GM04504 (cell line): Measurements from ENCODE around the gene SPOCK3.
"Not testable (repeated sequence)": the region's sequence is repeated elsewhere in the genome, so short reads cannot be mapped to it uniquely, and the experiment has no call there.

Experiments used
- DNase-seq: peaks from one replicate; pipeline ENCODE4 v3.0.0-alpha.2; 2012; ENCODE audit warnings: low read depth

The SPOCK3 gene

GRCh38 chr4:167234316-167234881, at the start of gene SPOCK3:
SPOCK3 (minus strand) TSS chr4:167234494.
- DNase-seq = no peak

- DNase-seq = no peak
These were observed 48.0 kb upstream of the SPOCK3 start for GRCh38 chr4:167282171-167282864.

- not testable (repeated sequence) for DNase-seq
These were observed 47.3 kb upstream of the SPOCK3 start for GRCh38 chr4:167281545-167281944.

GRCh38 chr4:167274351-167274750, 40.1 kb upstream of the SPOCK3 start:
- no peak for DNase-seq

GRCh38 chr4:167265231-167265630, 30.9 kb upstream of the SPOCK3 start:
- no peak for DNase-seq

GRCh38 chr4:167248271-167248670, 14.0 kb upstream of the SPOCK3 start:
- no peak for DNase-seq

GRCh38 chr4:167239627-167240026, 5.3 kb upstream of the SPOCK3 start:
- DNase-seq = no peak

- DNase-seq = no peak
These were observed 3.9 kb upstream of the SPOCK3 start for GRCh38 chr4:167238226-167238625.

- DNase-seq = no peak
These were observed 494 bp downstream of the SPOCK3 start for GRCh38 chr4:167233685-167234315.

- DNase-seq = no peak
These were observed 1.2 kb downstream of the SPOCK3 start for GRCh38 chr4:167232805-167233684.

- DNase-seq = no peak
These were observed 3.5 kb downstream of the SPOCK3 start for GRCh38 chr4:167230744-167231143.

- no peak for DNase-seq
These were observed 12.2 kb downstream of the SPOCK3 start for GRCh38 chr4:167222099-167222498.

GRCh38 chr4:167221084-167221483, 13.2 kb downstream of the SPOCK3 start:
- DNase-seq = no peak

GRCh38 chr4:167218022-167218608, 16.2 kb downstream of the SPOCK3 start:
- DNase-seq = no peak

GRCh38 chr4:167216783-167217182, 17.5 kb downstream of the SPOCK3 start:
- no peak for DNase-seq

- no peak for DNase-seq
These were observed 24.1 kb downstream of the SPOCK3 start for GRCh38 chr4:167210166-167210565.

- DNase-seq = no peak
These were observed 37.8 kb downstream of the SPOCK3 start for GRCh38 chr4:167196344-167197012.

- no peak for DNase-seq
These were observed 43.9 kb downstream of the SPOCK3 start for GRCh38 chr4:167190379-167190778.

GRCh38 chr4:167185465-167185864, 48.8 kb downstream of the SPOCK3 start:
- DNase-seq = no peak

GRCh38 chr4:167183036-167183435, 51.3 kb downstream of the SPOCK3 start:
- DNase-seq = no peak

- DNase-seq = no peak
These were observed 56.4 kb downstream of the SPOCK3 start for GRCh38 chr4:167177925-167178324.
